Peyer's patch (tissue), 4 donors: Measurements from ENCODE around the gene ANKH.

ENCODE experiments used
- CTCF ChIP-seq, 6 experiments: fragments of 450-650 bp in 4 of 6; fragments of 200-600 bp in 2 of 6; sonication (generic) in 1 of 6; IDR thresholded peaks; one replicate each; pipeline ENCODE4 v1.5.1; 2017 to 2019; ENCODE audit warnings: antibody characterized with exemption in 6 of 6, mild to moderate bottlenecking in 3 of 6, moderate library complexity in 1 of 6
- POLR2A ChIP-seq, 2 donors: fragments of 450-650 bp; IDR thresholded peaks; one replicate each; pipeline ENCODE4 v1.5.1; 2017; ENCODE audit warnings: antibody characterized with exemption in 2 of 2, mild to moderate bottlenecking in 2 of 2, moderate library complexity in 2 of 2

- no peak for TF ChIP-seq CTCF (IDR thresholded peaks at IDR 0.05)
- no peak for TF ChIP-seq POLR2A (IDR thresholded peaks at IDR 0.05)
These were observed 31.0 kb downstream of the ANKH start for GRCh38 chr5:14840624-14841023.
